Duodenal mucosa (tissue), 2 donors: ENCODE results near the gene L3MBTL1.
A peak's percentile ranks its signal among the peaks of the same experiment; 100 is the strongest.
"Not testable (repeated sequence)": the region's sequence is repeated elsewhere in the genome, so short reads cannot be mapped to it uniquely, and the experiment has no call there.

ENCODE experiments used
- H3K27ac ChIP-seq: one replicate; pipeline ENCODE4 v1.7.0; 2013; ENCODE audit warnings: low read depth, low read length
- H3K27me3 ChIP-seq, 2 donors: one replicate each; pipeline ENCODE4 v1.7.0; 2013; ENCODE audit warnings: low read length in 2 of 2, control low read depth in 1 of 2; ENCODE audit not compliant: insufficient read depth in 2 of 2, control insufficient read depth in 1 of 2
- H3K36me3 ChIP-seq, 2 donors: one replicate each; pipeline ENCODE4 v1.7.0; 2013; ENCODE audit warnings: low read length in 2 of 2, control low read depth in 1 of 2; ENCODE audit not compliant: insufficient read depth in 2 of 2, control insufficient read depth in 1 of 2
- H3K4me1 ChIP-seq, 2 donors: one replicate each; pipeline ENCODE4 v1.7.0; 2013; ENCODE audit warnings: low read length in 2 of 2, control low read depth in 1 of 2; ENCODE audit not compliant: insufficient read depth in 2 of 2, control insufficient read depth in 1 of 2
- H3K4me3 ChIP-seq, 2 donors: one replicate each; pipeline ENCODE4 v1.7.0; 2013; ENCODE audit warnings: low read length in 2 of 2, low read depth in 1 of 2
- H3K9ac ChIP-seq, 2 donors: one replicate each; pipeline ENCODE4 v1.7.0; 2013; ENCODE audit warnings: low read length in 2 of 2, low read depth in 1 of 2
- H3K9me3 ChIP-seq, 2 donors: one replicate each; pipeline ENCODE4 v1.7.0; 2013; ENCODE audit warnings: low read length in 2 of 2, control low read depth in 1 of 2; ENCODE audit not compliant: control insufficient read depth in 1 of 2

The L3MBTL1 gene

GRCh38 chr20:43502021-43502420 is 5.5 kb upstream of the L3MBTL1 start:
- H3K4me3 ChIP-seq, H3K9ac ChIP-seq, H3K9me3 ChIP-seq, H3K4me1 ChIP-seq, H3K27ac ChIP-seq, H3K36me3 ChIP-seq: not testable (repeated sequence)
- peaks cover 4 to 12% of the 10 kb centered on the region in 2 donors for H3K27me3 ChIP-seq

DNA sequence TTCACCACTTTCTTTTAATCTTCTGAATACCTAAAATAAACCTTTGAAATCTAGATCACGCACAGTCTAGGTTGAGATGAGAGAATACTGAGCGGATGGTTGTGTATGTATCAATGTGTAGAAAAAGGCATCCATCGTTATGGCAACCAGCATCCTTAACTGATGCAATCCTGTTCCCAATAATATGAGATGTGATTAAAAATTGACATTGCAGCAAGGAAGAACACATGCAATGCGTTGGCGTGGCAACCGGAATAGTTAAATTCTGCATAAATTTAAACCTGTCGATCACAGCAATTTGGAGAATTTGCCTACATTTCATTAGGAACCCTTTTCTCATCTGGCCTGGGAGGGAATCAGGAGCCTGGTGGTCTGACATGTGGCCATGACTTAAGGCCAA is 1.3 kb upstream of the L3MBTL1 start:
- no peaks in the 10 kb centered on the region for H3K4me1 ChIP-seq
- peaks cover 7 to 24% of the 10 kb centered on the region in 2 donors for H3K27me3 ChIP-seq
- no peak overlapping the region for H3K27ac ChIP-seq
- no peak overlapping the region for H3K9ac ChIP-seq
- H3K36me3 ChIP-seq = no peaks in the 10 kb centered on the region
- H3K9me3 ChIP-seq = no peaks in the 10 kb centered on the region
- no peak overlapping the region for H3K4me3 ChIP-seq

- peaks cover 7 to 24% of the 10 kb centered on the region in 2 donors for H3K27me3 ChIP-seq
Observed at GRCh38 chr20:43508106-43508505, 609 bp downstream of the L3MBTL1 start.

DNA sequence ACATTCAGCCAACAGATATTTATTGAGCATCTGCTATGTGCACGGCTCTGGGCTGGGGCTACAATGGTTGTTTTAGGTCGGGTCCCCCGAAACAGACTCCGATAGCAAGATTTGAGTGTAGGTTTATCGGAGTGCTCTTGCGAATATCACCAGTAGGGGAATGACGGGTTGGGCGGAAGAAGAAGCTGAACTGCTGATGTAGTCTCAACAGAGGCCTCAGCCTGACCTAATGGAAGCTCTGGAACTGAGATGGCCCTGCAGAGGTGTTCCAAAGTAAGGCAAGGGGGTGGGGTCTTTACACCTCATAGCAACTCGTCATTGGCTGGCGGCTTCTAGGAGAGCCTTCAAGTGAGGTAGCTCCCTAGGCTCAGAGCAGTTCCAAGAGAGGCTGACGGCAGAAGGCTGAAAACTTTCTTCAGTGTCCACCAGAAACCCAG is 1.1 kb downstream of the L3MBTL1 start:
- Histone ChIP-seq H3K9ac (no peak overlapping the region), H3K36me3 (no peaks in the 10 kb centered on the region), H3K27ac (no peak overlapping the region), H3K27me3 (peaks cover 7 to 24% of the 10 kb centered on the region in 2 donors), H3K4me1 (peaks cover 5 to 8% of the 10 kb centered on the region in 2 donors), H3K9me3 (no peaks in the 10 kb centered on the region), H3K4me3 (no peak overlapping the region)

More at GRCh38 chr20:43508106-43508505, 609 bp downstream of the L3MBTL1 start:
- H3K27ac ChIP-seq = no peak overlapping the region
- H3K9me3 ChIP-seq = no peaks in the 10 kb centered on the region
- peaks cover under 1 to 3% of the 10 kb centered on the region in 2 donors for H3K4me1 ChIP-seq
- H3K4me3 ChIP-seq = peak overlapping the region; percentile 67 to 71
- H3K9ac ChIP-seq = no peak overlapping the region
- no peaks in the 10 kb centered on the region for H3K36me3 ChIP-seq

DNA sequence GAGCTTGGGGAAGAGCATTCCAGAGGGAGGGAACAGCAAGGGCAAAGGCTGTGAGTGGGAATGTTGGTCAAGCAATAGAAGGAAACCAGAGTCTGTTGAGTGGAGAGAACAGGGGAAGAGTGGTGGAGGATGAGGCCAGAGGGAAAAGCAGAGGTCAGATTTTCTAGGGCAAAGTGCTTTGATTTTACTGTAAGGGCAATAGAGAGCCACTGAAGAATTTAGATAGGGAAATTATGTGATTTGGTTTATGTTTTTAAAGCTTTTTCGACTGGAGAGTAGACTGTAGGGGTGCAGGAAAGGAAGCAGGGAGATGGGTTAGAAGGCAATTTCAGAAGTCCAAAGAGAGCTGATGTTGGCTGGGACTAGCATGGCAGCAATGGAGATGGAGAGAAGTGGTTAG is 4.4 kb downstream of the L3MBTL1 start:
- Histone ChIP-seq H3K27ac (no peak overlapping the region), H3K9me3 (no peaks in the 10 kb centered on the region)

GRCh38 chr20:43513372-43513930 is 6.0 kb downstream of the L3MBTL1 start:
- H3K27ac ChIP-seq = no peak overlapping the region
- peaks cover 5 to 14% of the 10 kb centered on the region in 2 donors for H3K4me1 ChIP-seq
- no peaks in the 10 kb centered on the region for H3K36me3 ChIP-seq
- H3K27me3 ChIP-seq = peaks cover 0 to 3% of the 10 kb centered on the region in 2 donors
- peak overlapping the region; percentile 21 to 48 for H3K9ac ChIP-seq
- H3K9me3 ChIP-seq = no peaks in the 10 kb centered on the region
- H3K4me3 ChIP-seq = peak overlapping the region; percentile 57 to 62

More for the DNA sequence above, 4.4 kb downstream of the L3MBTL1 start:
- no peak overlapping the region for H3K9ac ChIP-seq
- peaks cover 4 to 14% of the 10 kb centered on the region in 2 donors for H3K27me3 ChIP-seq
- H3K36me3 ChIP-seq = no peaks in the 10 kb centered on the region
- no peak overlapping the region for H3K4me3 ChIP-seq
- peaks cover 5 to 14% of the 10 kb centered on the region in 2 donors for H3K4me1 ChIP-seq

DNA sequence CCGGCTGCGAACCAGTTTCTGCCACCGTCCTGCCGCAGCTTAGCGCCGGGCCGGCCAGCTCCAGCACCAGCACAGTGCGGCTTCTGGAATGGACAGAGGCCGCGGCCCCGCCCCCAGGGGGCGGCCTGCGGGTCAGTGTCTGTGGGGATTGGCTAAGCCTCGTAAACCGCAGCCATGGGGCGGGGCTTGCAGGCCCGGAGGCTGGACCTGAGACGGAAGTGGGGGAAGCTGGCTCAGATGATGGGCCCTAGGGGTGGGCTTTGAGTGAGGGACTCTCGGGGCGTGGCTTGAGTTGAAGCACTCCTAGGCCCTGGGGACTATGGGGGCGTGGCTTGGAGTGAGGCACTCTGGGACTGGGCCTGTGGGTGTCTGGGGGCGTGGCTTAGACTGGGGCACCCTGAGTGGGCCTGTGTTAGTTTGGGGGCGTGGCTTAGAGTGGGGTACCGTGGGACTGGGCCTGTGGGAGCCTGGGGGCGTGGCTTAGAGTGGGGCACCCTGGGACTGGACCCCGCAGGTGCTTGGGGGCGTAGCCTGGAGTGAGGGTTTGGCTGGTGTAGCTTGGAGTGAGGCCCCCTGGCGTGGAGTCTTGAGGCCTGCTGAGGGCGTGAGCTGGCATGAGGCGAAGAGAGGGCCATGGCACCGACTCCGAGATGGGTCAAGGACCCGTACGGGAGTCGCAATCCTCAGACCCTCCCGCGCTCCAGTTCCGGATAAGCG is 6.6 kb downstream of the L3MBTL1 start:
- Histone ChIP-seq H3K9me3 (no peaks in the 10 kb centered on the region), H3K9ac (peak overlapping the region; percentile 49 to 69), H3K4me3 (peak overlapping the region; percentile 66 to 74), H3K36me3 (no peaks in the 10 kb centered on the region), H3K27ac (no peak overlapping the region), H3K4me1 (peaks cover 5 to 14% of the 10 kb centered on the region in 2 donors), H3K27me3 (no peaks in the 10 kb centered on the region)

DNA sequence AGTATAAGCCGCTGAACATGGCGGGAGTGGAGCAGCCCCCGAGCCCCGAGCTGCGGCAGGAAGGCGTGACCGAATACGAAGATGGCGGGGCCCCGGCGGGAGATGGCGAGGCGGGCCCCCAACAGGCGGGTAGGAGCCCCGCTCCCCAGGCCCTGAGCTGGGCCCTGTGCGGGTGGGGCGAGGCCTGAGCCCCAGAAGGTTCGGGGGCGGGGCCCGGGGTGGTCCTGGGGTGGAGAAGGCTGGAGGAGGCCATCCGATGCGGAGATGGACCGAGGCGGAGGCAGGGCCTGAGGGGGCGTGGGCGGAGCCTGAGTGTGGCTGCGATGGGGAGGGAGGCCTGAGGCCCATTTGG is 7.1 kb downstream of the L3MBTL1 start:
- Histone ChIP-seq H3K27me3 (no peaks in the 10 kb centered on the region), H3K36me3 (no peaks in the 10 kb centered on the region), H3K27ac (no peak overlapping the region), H3K4me1 (peaks cover 5 to 14% of the 10 kb centered on the region in 2 donors), H3K4me3 (peak overlapping the region; percentile 66 to 74), H3K9ac (peak overlapping the region; percentile 49 to 69), H3K9me3 (no peaks in the 10 kb centered on the region)

DNA sequence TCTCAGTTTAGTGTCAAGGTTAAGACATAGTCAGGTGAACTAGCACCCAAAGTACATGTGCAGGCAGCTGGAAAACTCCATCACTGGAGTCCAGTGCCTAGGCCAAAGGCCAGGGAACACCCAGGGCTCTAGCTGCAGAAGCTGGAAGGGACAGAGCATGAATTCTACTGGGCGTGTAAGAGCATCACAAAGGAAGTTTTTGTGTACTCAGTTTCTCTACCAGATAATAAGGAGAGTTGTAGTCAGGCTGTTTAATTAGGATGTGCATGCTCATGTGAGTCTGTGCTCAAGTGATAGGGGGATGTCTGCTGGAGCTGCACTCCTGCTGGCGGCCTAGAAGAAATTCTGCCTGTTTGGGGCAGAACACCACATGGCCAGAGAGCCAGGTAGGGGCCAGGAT is 8.1 kb downstream of the L3MBTL1 start:
- Histone ChIP-seq H3K27ac (no peak overlapping the region), H3K4me1 (peaks cover 5 to 14% of the 10 kb centered on the region in 2 donors), H3K9ac (no peak overlapping the region), H3K9me3 (no peaks in the 10 kb centered on the region), H3K4me3 (peak overlapping the region in 1 of 2 donors; percentile 74), H3K27me3 (no peaks in the 10 kb centered on the region), H3K36me3 (no peaks in the 10 kb centered on the region)

DNA sequence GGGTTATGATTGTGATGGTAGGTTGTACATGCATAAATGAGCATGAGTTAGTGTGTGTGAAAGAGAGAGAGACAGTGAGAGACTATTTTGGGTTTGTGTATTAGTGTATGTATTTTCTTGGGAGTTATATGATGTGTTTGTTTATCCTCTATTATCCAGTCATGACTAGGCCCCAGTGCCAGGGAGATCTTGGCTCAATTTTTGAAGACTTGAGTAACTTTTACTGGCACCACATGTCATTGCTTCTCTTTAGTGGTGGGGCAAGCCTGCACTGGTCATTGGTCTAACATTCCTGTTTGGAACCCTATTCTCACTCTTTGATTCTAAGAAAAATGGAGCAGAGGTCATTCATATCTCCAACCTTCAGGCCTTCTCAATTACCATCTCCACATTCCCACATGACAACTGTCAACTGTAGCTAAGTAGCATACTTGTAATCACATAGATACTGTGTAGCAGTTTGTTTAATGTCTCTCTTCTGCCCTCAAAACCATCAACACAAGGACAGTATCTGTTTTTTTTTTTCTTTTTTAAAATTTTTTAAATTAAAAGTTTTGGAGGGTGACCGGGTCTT is 8.8 kb downstream of the L3MBTL1 start:
- no peaks in the 10 kb centered on the region for H3K27me3 ChIP-seq
- peaks cover 5 to 14% of the 10 kb centered on the region in 2 donors for H3K4me1 ChIP-seq
- no peak overlapping the region for H3K9ac ChIP-seq
- H3K36me3 ChIP-seq = no peaks in the 10 kb centered on the region
- H3K4me3 ChIP-seq = no peak overlapping the region
- H3K9me3 ChIP-seq = no peaks in the 10 kb centered on the region
- no peak overlapping the region for H3K27ac ChIP-seq
